Upper lobe of right lung (tissue), 1 donor: ENCODE data around the gene PDGFA. TPM values are rescaled to one million over a fixed set of nuclear protein-coding genes. Genes with fewer than 3 reads are reported as not detected.

Source experiments
- ATAC-seq: fragments of 200-7000 bp; cut with Tn5 transposase; one replicate; pipeline ENCODE4 v1.9.1; 2020; ENCODE audit warnings: mild to moderate bottlenecking, moderate library complexity
- DNase-seq: peaks from one replicate; pipeline ENCODE4 v3.0.0-alpha.2; 2020
- H3K27ac ChIP-seq: fragments of 200-600 bp; one replicate; pipeline ENCODE4 v1.8.0; 2022
- H3K27me3 ChIP-seq: fragments of 200-600 bp; one replicate; pipeline ENCODE4 v1.8.0; 2022; ENCODE audit warnings: mild to moderate bottlenecking
- H3K36me3 ChIP-seq: fragments of 200-600 bp; one replicate; pipeline ENCODE4 v1.8.0; 2022
- H3K4me1 ChIP-seq: fragments of 200-600 bp; one replicate; pipeline ENCODE4 v1.8.0; 2022
- H3K4me3 ChIP-seq: fragments of 200-600 bp; one replicate; pipeline ENCODE4 v1.8.0; 2022; ENCODE audit warnings: mild to moderate bottlenecking
- H3K9me3 ChIP-seq: fragments of 200-600 bp; one replicate; pipeline ENCODE4 v1.8.0; 2022
- CTCF ChIP-seq: fragments of 200-600 bp; IDR thresholded peaks from one replicate; pipeline ENCODE4 v1.8.0; 2022; ENCODE audit warnings: antibody characterized with exemption
- intact Hi-C: fragments of 100-400 bp; cut with DNase I; formaldehyde crosslinking; loops from one replicate; pipeline ENCODE4 v1.11.0; 2022
- total RNA-seq: library from RNA; stranded (reverse); fragmentation: NEBNext Ultra II Directional; extraction: Animal tissue kit (Norgen Biotek cat#: 25700); gene quantifications from one replicate; pipeline ENCODE4 v1.2.1, GENCODE V29; 2021
- donor health status: DM: no; HTN: yes; CAD: no; lungs with severe emphysema.

The PDGFA gene
- total RNA-seq, 1 donor from 2014 or later = 57.1 TPM

GRCh38 chr7:495326-495725 is 24.3 kb downstream of the PDGFA start:
- H3K27ac ChIP-seq = no peak overlapping the region
- no peaks in the 10 kb centered on the region for H3K4me1 ChIP-seq
- peaks cover 15% of the 10 kb centered on the region for H3K36me3 ChIP-seq
- no peak for DNase-seq
- no peaks in the 10 kb centered on the region for H3K27me3 ChIP-seq
- H3K4me3 ChIP-seq = no peak overlapping the region
- no peak for ATAC-seq
- no peaks in the 10 kb centered on the region for H3K9me3 ChIP-seq
- intact Hi-C loops = no loop called here
- no peak for TF ChIP-seq CTCF

DNA sequence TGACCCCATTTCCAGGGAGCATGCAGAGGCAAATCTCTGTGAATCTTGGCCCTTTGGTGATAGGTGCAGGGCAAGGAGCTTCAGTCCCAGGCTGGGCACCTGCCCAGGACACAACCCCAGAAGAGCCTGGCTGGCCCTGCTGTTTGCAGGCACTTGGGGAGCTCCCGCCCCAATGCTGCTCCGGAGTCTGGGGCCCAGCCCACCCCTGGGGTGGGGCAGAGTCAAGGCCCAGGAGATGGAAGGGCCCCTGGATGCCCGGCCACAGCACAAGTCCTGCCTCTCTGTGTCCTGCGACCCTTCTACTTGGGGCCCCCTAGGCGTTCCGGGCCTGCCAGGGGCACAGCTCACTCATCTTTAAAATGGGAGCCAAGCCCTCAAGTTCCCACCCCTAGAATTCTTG is 24.7 kb downstream of the PDGFA start:
- Histone ChIP-seq H3K9me3 (no peaks in the 10 kb centered on the region), H3K4me1 (no peaks in the 10 kb centered on the region), H3K36me3 (peaks cover 11% of the 10 kb centered on the region), H3K27me3 (no peaks in the 10 kb centered on the region), H3K4me3 (no peak overlapping the region), H3K27ac (no peak overlapping the region)
- ATAC-seq = no peak
- peak; percentile 60 for DNase-seq
- TF ChIP-seq CTCF = no peak
- intact Hi-C loops = no loop called here

- Histone ChIP-seq H3K27me3 (no peaks in the 10 kb centered on the region), H3K36me3 (peaks cover 10% of the 10 kb centered on the region), H3K9me3 (no peaks in the 10 kb centered on the region), H3K4me1 (no peaks in the 10 kb centered on the region), H3K27ac (no peak overlapping the region), H3K4me3 (no peak overlapping the region)
- ATAC-seq (peak; percentile 3), DNase-seq (peak; percentile 59)
- TF ChIP-seq CTCF = no peak
- intact Hi-C loops = no loop called here
Measured at GRCh38 chr7:494259-494687, 25.4 kb downstream of the PDGFA start.

DNA sequence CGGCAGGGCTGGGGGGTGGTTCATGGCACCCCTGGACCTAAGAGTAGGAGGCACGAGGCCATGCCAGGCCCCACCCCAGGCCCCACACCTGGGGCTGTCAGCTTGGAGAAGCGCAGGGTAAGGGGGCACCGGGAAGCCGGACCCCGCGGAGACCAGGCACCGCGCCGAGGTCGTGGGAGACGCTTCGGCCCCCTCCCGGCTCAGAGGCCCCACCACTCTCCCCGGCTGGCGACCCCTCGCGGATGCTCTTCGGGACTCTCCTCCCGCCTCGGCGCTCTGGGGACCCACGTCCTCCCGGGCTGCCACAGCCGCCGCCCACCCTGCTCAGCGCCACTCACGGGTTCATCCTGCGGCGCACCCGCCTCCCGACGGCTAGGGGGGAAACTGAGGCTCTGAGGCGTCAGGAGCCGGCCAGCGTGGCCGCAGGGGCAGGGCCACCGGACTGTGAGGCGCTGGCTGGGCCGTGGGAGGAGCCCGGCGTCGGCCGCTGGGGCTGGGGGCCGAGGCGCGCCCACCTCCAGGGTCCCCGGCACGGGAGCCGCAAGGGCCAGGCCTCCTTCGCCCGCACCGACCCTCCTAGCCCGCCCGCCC is 25.9 kb downstream of the PDGFA start:
- intact Hi-C loops = no loop called here
- DNase-seq (peak; percentile 55), ATAC-seq (no peak)
- Histone ChIP-seq H3K27me3 (no peaks in the 10 kb centered on the region), H3K9me3 (no peaks in the 10 kb centered on the region), H3K4me1 (no peaks in the 10 kb centered on the region), H3K27ac (no peak overlapping the region), H3K4me3 (no peak overlapping the region), H3K36me3 (peaks cover 10% of the 10 kb centered on the region)
- TF ChIP-seq CTCF = no peak

DNA sequence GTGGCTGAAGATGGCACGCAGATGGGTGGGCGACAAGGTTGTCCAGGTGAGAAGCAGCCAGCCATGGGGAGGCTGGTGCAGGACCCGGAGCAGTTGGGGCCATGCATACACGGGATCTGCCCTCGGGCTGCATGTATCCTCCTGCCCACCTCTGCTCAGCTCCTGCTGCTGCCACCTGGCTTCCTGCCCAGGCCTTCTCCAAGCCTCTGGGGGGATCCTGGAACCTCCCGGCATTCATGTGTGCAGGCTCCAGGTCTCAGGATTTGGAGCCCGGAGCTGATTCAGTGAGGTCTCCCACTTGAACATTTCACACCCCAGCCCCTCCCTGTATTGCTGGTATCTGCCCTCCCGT is 27.0 kb downstream of the PDGFA start:
- intact Hi-C loops = no loop called here
- peak; percentile 49 for DNase-seq
- H3K27ac ChIP-seq = no peak overlapping the region

More for the DNA sequence above, 27.0 kb downstream of the PDGFA start:
- no peak for TF ChIP-seq CTCF
- ATAC-seq = no peak
- Histone ChIP-seq H3K4me1 (no peaks in the 10 kb centered on the region), H3K36me3 (no peaks in the 10 kb centered on the region), H3K27me3 (no peaks in the 10 kb centered on the region), H3K4me3 (no peak overlapping the region), H3K9me3 (no peaks in the 10 kb centered on the region)
